ENCODE data around the gene PRRG2. TPM values are rescaled to one million over a fixed set of nuclear protein-coding genes. Genes with fewer than 3 reads are reported as not detected.

Gene PRRG2
- total and polyA plus RNA-seq, 7 donors = 0.24 to 16.0 (median 0.89) TPM

DNA sequence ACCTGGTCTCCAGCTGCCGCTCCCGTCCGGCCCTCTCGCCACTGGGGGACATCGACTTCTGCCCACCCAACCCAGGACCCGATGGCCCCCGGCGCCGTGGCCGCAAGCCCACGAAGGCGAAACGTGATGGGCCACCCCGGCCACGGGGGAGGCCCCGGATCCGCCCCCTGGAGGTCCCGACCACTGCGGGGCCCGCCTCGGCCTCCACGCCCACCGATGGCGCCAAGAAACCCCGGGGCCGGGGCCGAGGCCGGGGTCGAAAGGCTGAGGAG is 16.5 kb downstream of the PRRG2 start:
- intact Hi-C loops (cut with DNase I) = no loop called here
- H3K27ac ChIP-seq = no peak overlapping the region
- no peak for ATAC-seq
- H3K9me3 ChIP-seq = no peaks in the 10 kb centered on the region
- TF ChIP-seq, protein P1, sequence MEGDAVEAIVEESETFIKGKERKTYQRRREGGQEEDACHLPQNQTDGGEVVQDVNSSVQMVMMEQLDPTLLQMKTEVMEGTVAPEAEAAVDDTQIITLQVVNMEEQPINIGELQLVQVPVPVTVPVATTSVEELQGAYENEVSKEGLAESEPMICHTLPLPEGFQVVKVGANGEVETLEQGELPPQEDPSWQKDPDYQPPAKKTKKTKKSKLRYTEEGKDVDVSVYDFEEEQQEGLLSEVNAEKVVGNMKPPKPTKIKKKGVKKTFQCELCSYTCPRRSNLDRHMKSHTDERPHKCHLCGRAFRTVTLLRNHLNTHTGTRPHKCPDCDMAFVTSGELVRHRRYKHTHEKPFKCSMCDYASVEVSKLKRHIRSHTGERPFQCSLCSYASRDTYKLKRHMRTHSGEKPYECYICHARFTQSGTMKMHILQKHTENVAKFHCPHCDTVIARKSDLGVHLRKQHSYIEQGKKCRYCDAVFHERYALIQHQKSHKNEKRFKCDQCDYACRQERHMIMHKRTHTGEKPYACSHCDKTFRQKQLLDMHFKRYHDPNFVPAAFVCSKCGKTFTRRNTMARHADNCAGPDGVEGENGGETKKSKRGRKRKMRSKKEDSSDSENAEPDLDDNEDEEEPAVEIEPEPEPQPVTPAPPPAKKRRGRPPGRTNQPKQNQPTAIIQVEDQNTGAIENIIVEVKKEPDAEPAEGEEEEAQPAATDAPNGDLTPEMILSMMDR (IDR thresholded peaks at IDR 0.05) = no peak
- 93 to 94% (median 94%) methylated on average over 24 to 29 of the region's 29 CpGs for WGBS, 3 donors
- H3K4me3 ChIP-seq = no peak overlapping the region
- H3K27me3 ChIP-seq (ENCODE audit: insufficient read depth in 3 of 3, low read length in 2 of 3) = no peaks in the 10 kb centered on the region
- H3K4me1 ChIP-seq = peaks cover 12% of the 10 kb centered on the region
- peak in 1 of 2 donors; percentile 21 for DNase-seq
- H3K36me3 ChIP-seq (ENCODE audit: insufficient read depth in 1 of 2, low read depth in 1 of 2) = peaks cover 0 to 84% of the 10 kb centered on the region in 2 donors

DNA sequence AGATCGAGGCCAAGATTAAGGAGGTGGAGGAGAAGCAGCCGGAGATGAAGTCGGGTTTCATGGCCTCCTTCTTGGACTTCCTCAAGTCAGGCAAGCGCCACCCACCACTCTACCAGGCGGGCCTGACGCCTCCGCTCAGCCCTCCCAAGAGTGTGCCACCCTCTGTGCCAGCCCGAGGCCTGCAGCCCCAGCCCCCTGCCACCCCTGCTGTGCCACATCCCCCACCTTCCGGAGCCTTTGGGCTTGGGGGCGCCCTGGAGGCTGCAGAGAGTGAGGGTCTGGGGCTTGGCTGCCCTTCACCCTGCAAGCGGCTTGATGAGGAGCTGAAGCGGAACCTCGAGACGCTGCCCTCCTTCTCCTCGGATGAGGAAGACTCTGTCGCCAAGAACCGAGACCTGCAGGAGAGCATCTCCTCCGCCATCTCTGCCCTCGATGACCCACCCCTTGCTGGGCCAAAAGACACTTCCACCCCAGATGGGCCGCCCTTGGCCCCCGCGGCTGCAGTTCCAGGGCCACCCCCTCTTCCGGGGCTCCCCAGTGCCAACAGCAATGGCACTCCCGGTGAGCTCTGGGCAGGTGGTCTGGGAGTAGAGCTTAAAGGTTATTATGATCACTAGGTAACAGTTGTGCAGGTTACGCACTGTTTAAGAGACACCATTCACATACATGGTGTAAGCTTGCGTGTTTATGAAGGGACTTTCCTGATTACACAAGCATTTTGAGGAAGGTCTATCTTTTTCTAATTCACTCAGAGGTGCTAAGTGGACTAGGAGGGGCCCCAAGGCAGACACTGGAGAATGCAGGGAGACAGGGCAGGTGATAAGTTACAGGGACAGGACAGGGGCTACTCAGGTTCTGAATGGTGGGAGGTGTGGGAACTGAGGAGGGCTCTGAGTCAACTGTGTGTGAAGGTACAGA is 18.5 kb downstream of the PRRG2 start:
- TF ChIP-seq, protein P1 (IDR thresholded peaks at IDR 0.05) = no peak
- Histone ChIP-seq H3K4me3 (no peak overlapping the region), H3K4me1 (no peaks in the 10 kb centered on the region), H3K27ac (no peak overlapping the region), H3K9me3 (no peaks in the 10 kb centered on the region), H3K36me3 (ENCODE audit: insufficient read depth in 1 of 2, low read depth in 1 of 2) (peaks cover 0 to 96% of the 10 kb centered on the region in 2 donors), H3K27me3 (ENCODE audit: insufficient read depth in 3 of 3, low read length in 2 of 3) (no peaks in the 10 kb centered on the region)
- WGBS, 3 donors = 91 to 94% (median 92%) methylated on average over 23 to 26 of the region's 26 CpGs
- intact Hi-C loops (cut with DNase I) = no loop called here
- DNase-seq (no peak), ATAC-seq (no peak)

DNA sequence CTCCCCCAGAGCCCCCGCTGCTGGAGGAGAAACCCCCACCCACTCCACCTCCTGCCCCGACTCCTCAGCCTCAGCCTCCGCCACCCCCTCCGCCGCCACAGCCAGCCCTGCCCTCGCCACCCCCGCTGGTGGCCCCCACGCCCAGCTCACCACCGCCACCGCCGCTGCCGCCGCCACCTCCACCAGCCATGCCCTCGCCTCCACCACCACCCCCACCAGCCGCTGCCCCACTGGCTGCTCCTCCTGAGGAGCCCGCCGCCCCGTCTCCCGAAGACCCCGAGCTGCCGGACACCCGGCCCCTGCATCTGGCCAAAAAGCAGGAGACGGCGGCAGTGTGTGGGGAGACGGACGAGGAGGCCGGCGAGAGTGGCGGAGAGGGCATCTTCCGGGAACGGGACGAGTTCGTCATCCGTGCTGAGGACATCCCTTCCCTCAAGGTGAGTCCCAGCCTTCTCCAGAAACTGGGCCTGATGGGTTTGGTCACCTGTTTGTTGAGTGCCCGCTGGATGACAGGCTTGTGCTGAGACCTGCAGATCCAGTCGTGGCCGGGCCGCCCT is 20.4 kb downstream of the PRRG2 start:
- WGBS, 3 donors = 94 to 96% (median 95%) methylated on average over 30 to 38 of the region's 38 CpGs
- H3K27ac ChIP-seq = no peak overlapping the region
- H3K9me3 ChIP-seq = no peaks in the 10 kb centered on the region
- TF ChIP-seq, protein P1 (IDR thresholded peaks at IDR 0.05) = no peak
- intact Hi-C loops (cut with DNase I) = no loop called here
- no peak overlapping the region for H3K4me3 ChIP-seq
- no peak for DNase-seq
- no peaks in the 10 kb centered on the region for H3K27me3 ChIP-seq (ENCODE audit: insufficient read depth in 3 of 3, low read length in 2 of 3)
- no peak for ATAC-seq
- H3K4me1 ChIP-seq = no peaks in the 10 kb centered on the region
- peaks cover 0 to 81% of the 10 kb centered on the region in 2 donors for H3K36me3 ChIP-seq (ENCODE audit: insufficient read depth in 1 of 2, low read depth in 1 of 2)

DNA sequence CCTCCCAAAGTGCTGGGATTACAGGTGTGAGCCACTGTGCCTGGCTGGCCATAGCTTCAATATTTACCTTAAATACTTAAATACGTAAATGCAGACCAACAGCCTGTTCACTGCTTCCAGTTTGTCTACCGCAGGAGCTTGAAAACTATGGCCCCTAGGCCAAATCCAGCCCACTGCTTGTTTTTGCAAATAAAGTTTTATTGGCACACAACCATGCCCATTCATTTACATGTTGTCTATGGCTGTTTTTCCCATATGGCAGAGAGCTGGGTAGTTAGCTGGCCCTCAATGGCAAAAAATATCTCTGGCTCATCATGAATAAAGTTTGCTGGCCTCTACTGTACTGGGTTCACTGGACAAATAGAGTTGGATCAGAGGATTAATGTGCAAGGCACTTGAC is 21.7 kb downstream of the PRRG2 start:
- TF ChIP-seq, protein P1 (IDR thresholded peaks at IDR 0.05) = no peak
- H3K4me1 ChIP-seq = no peaks in the 10 kb centered on the region

More for the DNA sequence above, 21.7 kb downstream of the PRRG2 start:
- DNase-seq (no peak), ATAC-seq (no peak)
- Histone ChIP-seq H3K4me3 (no peak overlapping the region), H3K27me3 (ENCODE audit: insufficient read depth in 3 of 3, low read length in 2 of 3) (no peaks in the 10 kb centered on the region), H3K36me3 (ENCODE audit: insufficient read depth in 1 of 2, low read depth in 1 of 2) (peaks cover 0 to 74% of the 10 kb centered on the region in 2 donors), H3K27ac (no peak overlapping the region), H3K9me3 (no peaks in the 10 kb centered on the region)
- 96 to 98% (median 97%) methylated on average over 2 of the region's 2 CpGs for WGBS, 3 donors
- intact Hi-C loops (cut with DNase I) = no loop called here
